NCI-H524 (cell line): ENCODE measurements around the gene RABGAP1.

ENCODE experiments used
- DNase-seq, 2 experiments: peaks; one replicate each; lab custom pipeline; 2025; lab: John Stamatoyannopoulos, UW

Gene RABGAP1

GRCh38 chr9:123008909-123009308 lies 68.1 kb downstream of the RABGAP1 start:
- DNase-seq: no peak

GRCh38 chr9:123011380-123011779 lies 70.6 kb downstream of the RABGAP1 start:
- DNase-seq: no peak

- no peak for DNase-seq
These were observed 71.2 kb downstream of the RABGAP1 start for GRCh38 chr9:123011878-123012528.

- DNase-seq: no peak
These were observed 75.8 kb downstream of the RABGAP1 start for GRCh38 chr9:123016631-123017030.

GRCh38 chr9:123020796-123021195 lies 80.0 kb downstream of the RABGAP1 start:
- DNase-seq: no peak

GRCh38 chr9:123026425-123026824 lies 85.6 kb downstream of the RABGAP1 start:
- no peak for DNase-seq

- no peak for DNase-seq
These were observed 86.7 kb downstream of the RABGAP1 start for GRCh38 chr9:123027517-123027916.

GRCh38 chr9:123028136-123028535 lies 87.3 kb downstream of the RABGAP1 start:
- no peak for DNase-seq

GRCh38 chr9:123028973-123029372 lies 88.2 kb downstream of the RABGAP1 start:
- DNase-seq: no peak

GRCh38 chr9:123031963-123032362 lies 91.1 kb downstream of the RABGAP1 start:
- DNase-seq: no peak

GRCh38 chr9:123033352-123033751 lies 92.5 kb downstream of the RABGAP1 start, which contains the start of gene GPR21:
Gene GPR21 (plus strand): TSS chr9:123033667. CDS start chr9:123034567, 900 bp downstream.
- no peak for DNase-seq

- no peak for DNase-seq
These were observed 93.2 kb downstream of the RABGAP1 start for GRCh38 chr9:123033864-123034601.

- no peak for DNase-seq
These were observed 94.2 kb downstream of the RABGAP1 start for GRCh38 chr9:123034881-123035510.

- DNase-seq: no peak
These were observed 95.0 kb downstream of the RABGAP1 start for GRCh38 chr9:123035791-123036190.

GRCh38 chr9:123036893-123037545 lies 96.2 kb downstream of the RABGAP1 start:
- no peak for DNase-seq

GRCh38 chr9:123039617-123040219 lies 98.9 kb downstream of the RABGAP1 start:
- DNase-seq: no peak

GRCh38 chr9:123040801-123041200 lies 100.0 kb downstream of the RABGAP1 start:
- no peak for DNase-seq

GRCh38 chr9:123041489-123041888 lies 100.7 kb downstream of the RABGAP1 start:
- no peak for DNase-seq

GRCh38 chr9:123043081-123043939 lies 102.5 kb downstream of the RABGAP1 start:
- DNase-seq: no peak

- DNase-seq: no peak
These were observed 103.8 kb downstream of the RABGAP1 start for GRCh38 chr9:123044586-123044985.
